SJCRH30 (cell line): ENCODE measurements around the gene GLIS1. TPM values are rescaled to one million over a fixed set of nuclear protein-coding genes. Genes with fewer than 3 reads are reported as not detected.

Source experiments
- DNase-seq, 2 experiments: peaks; one replicate each; pipeline ENCODE4 v3.0.0-alpha.2; 2015 to 2020
- H3K27ac ChIP-seq: fragments of 250-450 bp; sonication (Bioruptor Pico); 2 replicates; pipeline ENCODE4 v1.5.1; 2020; ENCODE audit warnings: mild to moderate bottlenecking, moderate library complexity
- H3K27me3 ChIP-seq: fragments of 250-450 bp; sonication (Bioruptor Pico); 2 replicates; pipeline ENCODE4 v1.5.1; 2020; ENCODE audit warnings: mild to moderate bottlenecking, moderate library complexity
- H3K36me3 ChIP-seq: fragments of 250-450 bp; sonication (Bioruptor Pico); 2 replicates; pipeline ENCODE4 v1.5.1; 2020; ENCODE audit warnings: mild to moderate bottlenecking, moderate library complexity
- H3K4me1 ChIP-seq: fragments of 250-450 bp; sonication (Bioruptor Pico); 2 replicates; pipeline ENCODE4 v1.5.1; 2020; ENCODE audit warnings: mild to moderate bottlenecking, moderate library complexity
- H3K4me3 ChIP-seq: fragments of 250-450 bp; sonication (Bioruptor Pico); 2 replicates; pipeline ENCODE4 v1.5.1; 2020; ENCODE audit warnings: mild to moderate bottlenecking, moderate library complexity
- H3K9me3 ChIP-seq: fragments of 250-450 bp; sonication (Bioruptor Pico); replicated peaks from 2 replicates; pipeline ENCODE4 v1.5.1; 2020; ENCODE audit warnings: mild to moderate bottlenecking, moderate library complexity
- total RNA-seq: library from RNA; depleted of rRNA; stranded (reverse); fragments of >200 nt; shearing (Covaris generic); gene quantifications from 2 replicates; pipeline ENCODE4 v1.2.3, GENCODE V29; 2014

Gene GLIS1
- total RNA-seq, 1 experiment from 2014 or later, result not detected

- Histone ChIP-seq H3K36me3 (no peaks in the 10 kb centered on the region), H3K27me3 (peaks cover 7% of the 10 kb centered on the region), H3K4me1 (peaks cover 10% of the 10 kb centered on the region; the same call in 1 of the 2 replicates), H3K4me3 (no peak overlapping the region), H3K27ac (no peak overlapping the region), H3K9me3 (no peaks in the 10 kb centered on the region)
- no peak for DNase-seq
Observed at GRCh38 chr1:53567851-53568250, 171.1 kb downstream of the GLIS1 start.

GRCh38 chr1:53567450-53567849 is 171.5 kb downstream of the GLIS1 start:
- Histone ChIP-seq H3K27ac (no peak overlapping the region), H3K27me3 (peaks cover 7% of the 10 kb centered on the region), H3K4me3 (no peak overlapping the region), H3K4me1 (peaks cover 7% of the 10 kb centered on the region; the same call in 1 of the 2 replicates), H3K9me3 (no peaks in the 10 kb centered on the region), H3K36me3 (no peaks in the 10 kb centered on the region)
- DNase-seq, result no peak

- Histone ChIP-seq H3K4me1 (no peaks in the 10 kb centered on the region), H3K27me3 (peaks cover 4% of the 10 kb centered on the region; the same call in 1 of the 2 replicates), H3K9me3 (no peaks in the 10 kb centered on the region), H3K4me3 (no peak overlapping the region), H3K27ac (no peak overlapping the region), H3K36me3 (no peaks in the 10 kb centered on the region)
- DNase-seq, result no peak
Observed at GRCh38 chr1:53563611-53564010, 175.4 kb downstream of the GLIS1 start.

GRCh38 chr1:53562981-53563379 is 176.0 kb downstream of the GLIS1 start:
- no peaks in the 10 kb centered on the region for H3K9me3 ChIP-seq
- H3K27ac ChIP-seq, result no peak overlapping the region
- H3K4me1 ChIP-seq, result no peaks in the 10 kb centered on the region
- no peak for DNase-seq
- H3K27me3 ChIP-seq, result peaks cover 4% of the 10 kb centered on the region; the same call in 1 of the 2 replicates
- H3K4me3 ChIP-seq, result no peak overlapping the region
- H3K36me3 ChIP-seq, result no peaks in the 10 kb centered on the region

GRCh38 chr1:53562291-53562980 is 176.5 kb downstream of the GLIS1 start:
- H3K27ac ChIP-seq, result no peak overlapping the region
- peaks cover 4% of the 10 kb centered on the region; the same call in 1 of the 2 replicates for H3K27me3 ChIP-seq
- H3K9me3 ChIP-seq, result no peaks in the 10 kb centered on the region
- DNase-seq, result no peak
- H3K4me1 ChIP-seq, result no peaks in the 10 kb centered on the region
- no peaks in the 10 kb centered on the region for H3K36me3 ChIP-seq
- no peak overlapping the region for H3K4me3 ChIP-seq

GRCh38 chr1:53561503-53562105 is 177.4 kb downstream of the GLIS1 start:
- no peak overlapping the region for H3K27ac ChIP-seq
- H3K36me3 ChIP-seq, result no peaks in the 10 kb centered on the region
- no peaks in the 10 kb centered on the region for H3K4me1 ChIP-seq
- no peak for DNase-seq
- H3K4me3 ChIP-seq, result no peak overlapping the region
- H3K9me3 ChIP-seq, result no peaks in the 10 kb centered on the region
- H3K27me3 ChIP-seq, result peaks cover 4% of the 10 kb centered on the region; the same call in 1 of the 2 replicates

- no peak for DNase-seq
- Histone ChIP-seq H3K4me3 (no peak overlapping the region), H3K27me3 (peaks cover 4% of the 10 kb centered on the region; the same call in 1 of the 2 replicates), H3K9me3 (no peaks in the 10 kb centered on the region), H3K36me3 (no peaks in the 10 kb centered on the region), H3K4me1 (no peaks in the 10 kb centered on the region), H3K27ac (no peak overlapping the region)
Observed at GRCh38 chr1:53560581-53561502, 178.1 kb downstream of the GLIS1 start.

DNA sequence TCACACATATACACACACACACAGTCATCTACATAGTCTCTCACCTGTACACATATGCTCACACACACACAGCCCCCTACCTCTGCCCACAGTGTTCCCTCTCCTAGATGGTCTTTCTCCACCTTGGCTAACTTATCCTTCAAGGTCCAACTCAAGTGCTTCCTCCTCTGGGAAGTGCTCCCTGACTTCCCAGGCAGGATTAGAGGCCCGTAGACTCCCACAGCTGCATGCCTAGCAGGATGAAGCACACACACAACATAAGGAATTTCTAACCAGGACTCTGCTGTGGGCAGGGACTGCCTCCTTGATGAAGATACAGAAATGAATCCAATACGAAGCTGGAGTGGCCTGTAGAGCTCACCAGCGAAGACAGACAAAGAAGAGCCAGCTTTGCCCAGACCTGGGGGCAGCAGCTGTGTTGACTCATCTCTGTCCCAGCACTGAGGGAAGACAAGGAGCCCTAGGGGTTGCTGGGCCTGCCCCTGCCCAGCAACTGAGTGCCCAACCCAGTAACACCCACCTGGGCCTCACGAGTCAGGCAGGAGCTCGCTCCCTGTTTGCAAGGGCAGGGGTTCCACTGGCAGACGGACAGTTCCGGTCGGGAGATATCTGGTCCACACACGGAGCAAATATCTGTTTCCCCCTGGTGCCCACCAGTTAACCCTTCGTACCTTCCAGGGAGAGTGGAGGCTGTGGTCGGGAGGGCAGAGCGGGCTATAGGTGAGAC is 178.9 kb downstream of the GLIS1 start:
- no peak overlapping the region for H3K4me3 ChIP-seq
- no peak for DNase-seq

GRCh38 chr1:53559391-53559815 is 179.6 kb downstream of the GLIS1 start:
- no peaks in the 10 kb centered on the region for H3K4me1 ChIP-seq
- no peak overlapping the region for H3K27ac ChIP-seq
- H3K9me3 ChIP-seq, result no peaks in the 10 kb centered on the region
- no peaks in the 10 kb centered on the region for H3K36me3 ChIP-seq
- peaks cover 4% of the 10 kb centered on the region for H3K27me3 ChIP-seq
- no peak for DNase-seq
- no peak overlapping the region for H3K4me3 ChIP-seq

More for the DNA sequence above, 178.9 kb downstream of the GLIS1 start:
- Histone ChIP-seq H3K36me3 (no peaks in the 10 kb centered on the region), H3K9me3 (no peaks in the 10 kb centered on the region), H3K27me3 (peaks cover 4% of the 10 kb centered on the region; the same call in 1 of the 2 replicates), H3K4me1 (no peaks in the 10 kb centered on the region), H3K27ac (no peak overlapping the region)

- DNase-seq, result no peak
- no peak overlapping the region for H3K27ac ChIP-seq
- peaks cover 4% of the 10 kb centered on the region for H3K27me3 ChIP-seq
- no peaks in the 10 kb centered on the region for H3K9me3 ChIP-seq
- H3K4me3 ChIP-seq, result no peak overlapping the region
- H3K36me3 ChIP-seq, result no peaks in the 10 kb centered on the region
- H3K4me1 ChIP-seq, result no peaks in the 10 kb centered on the region
Observed at GRCh38 chr1:53558739-53559315, 180.1 kb downstream of the GLIS1 start.

DNA sequence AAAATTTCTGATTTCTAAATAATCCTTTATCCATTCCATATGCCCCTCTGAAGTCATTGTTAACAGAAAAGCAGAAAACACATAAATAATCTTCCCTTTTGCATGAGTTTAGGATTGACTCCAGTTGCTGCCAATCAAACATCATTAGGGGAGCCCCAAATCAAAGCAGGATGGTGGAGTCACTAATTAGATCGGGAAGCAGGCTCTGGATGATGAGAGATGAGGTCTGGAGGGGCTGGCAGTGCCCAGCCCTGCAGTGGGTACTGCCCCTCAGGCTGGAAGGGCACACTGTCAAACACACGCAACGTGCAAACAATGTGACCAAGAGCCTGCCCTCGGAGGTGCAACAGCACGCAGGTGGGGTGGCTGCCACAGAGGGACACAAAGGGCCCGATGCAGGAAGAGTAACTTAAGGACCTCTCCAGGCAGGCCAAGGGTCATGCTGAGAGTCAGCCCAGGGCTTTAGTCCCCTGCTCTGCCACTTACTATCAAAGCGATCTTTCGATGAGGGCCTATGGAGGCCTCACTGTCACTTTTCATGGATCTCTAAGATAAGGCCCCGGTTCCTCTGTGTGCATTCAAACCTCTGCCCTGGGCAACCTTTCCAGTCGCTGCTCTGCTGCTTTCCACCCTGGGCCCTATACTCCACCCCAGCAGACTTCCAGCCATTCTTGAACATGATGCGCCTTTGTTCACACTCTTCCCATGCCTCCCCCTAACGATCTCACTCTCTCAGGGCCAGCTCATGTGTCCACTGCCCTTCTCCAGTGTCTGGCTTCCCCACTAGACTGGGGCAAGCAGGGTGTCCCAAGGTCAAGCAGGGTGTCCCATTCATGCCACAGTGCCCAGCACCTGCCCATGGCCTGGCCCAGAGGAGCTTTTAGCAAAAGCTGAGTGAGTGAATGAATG is 180.9 kb downstream of the GLIS1 start:
- H3K36me3 ChIP-seq, result no peaks in the 10 kb centered on the region
- peaks cover 4% of the 10 kb centered on the region for H3K27me3 ChIP-seq
- no peaks in the 10 kb centered on the region for H3K9me3 ChIP-seq
- H3K4me3 ChIP-seq, result no peak overlapping the region
- no peaks in the 10 kb centered on the region for H3K4me1 ChIP-seq
- H3K27ac ChIP-seq, result no peak overlapping the region
- DNase-seq, result no peak

DNA sequence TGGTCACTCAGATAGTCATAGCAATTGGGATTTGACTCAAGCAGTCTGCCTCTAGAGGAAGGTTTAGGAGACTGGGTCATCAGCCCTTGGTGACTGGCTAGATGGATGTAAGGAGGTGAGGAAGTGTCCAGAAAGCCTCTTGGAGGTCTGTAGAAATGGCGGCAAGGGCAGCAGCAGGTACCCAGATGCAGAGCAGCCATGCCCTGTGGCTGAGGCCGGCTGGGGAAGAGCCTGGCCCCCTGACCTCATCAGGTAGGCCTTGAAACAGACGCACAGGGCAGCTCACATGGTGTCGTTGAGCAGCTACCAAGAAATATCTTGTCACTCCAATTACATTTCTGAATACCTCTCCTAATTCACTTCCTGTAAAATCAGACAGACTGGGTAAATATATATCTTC is 181.6 kb downstream of the GLIS1 start:
- Histone ChIP-seq H3K9me3 (no peaks in the 10 kb centered on the region), H3K4me3 (no peak overlapping the region), H3K27ac (no peak overlapping the region), H3K36me3 (no peaks in the 10 kb centered on the region), H3K4me1 (no peaks in the 10 kb centered on the region), H3K27me3 (peaks cover 4% of the 10 kb centered on the region)
- no peak for DNase-seq

- no peaks in the 10 kb centered on the region for H3K4me1 ChIP-seq
- peaks cover 6% of the 10 kb centered on the region for H3K27me3 ChIP-seq
- no peak overlapping the region for H3K4me3 ChIP-seq
- H3K9me3 ChIP-seq, result no peaks in the 10 kb centered on the region
- no peak overlapping the region for H3K27ac ChIP-seq
- no peak for DNase-seq
- no peaks in the 10 kb centered on the region for H3K36me3 ChIP-seq
Observed at GRCh38 chr1:53556657-53557227, 182.2 kb downstream of the GLIS1 start.
